ENCODE data around the gene CLGN. TPM values are rescaled to one million over a fixed set of nuclear protein-coding genes. Genes with fewer than 3 reads are reported as not detected.

The CLGN gene
- total and polyA plus RNA-seq, 2 of the 13 experiments (the other 11 are each of a cell fraction or from before 2014, with no cell fraction given) = 7.2 to 17.0 TPM

DNA sequence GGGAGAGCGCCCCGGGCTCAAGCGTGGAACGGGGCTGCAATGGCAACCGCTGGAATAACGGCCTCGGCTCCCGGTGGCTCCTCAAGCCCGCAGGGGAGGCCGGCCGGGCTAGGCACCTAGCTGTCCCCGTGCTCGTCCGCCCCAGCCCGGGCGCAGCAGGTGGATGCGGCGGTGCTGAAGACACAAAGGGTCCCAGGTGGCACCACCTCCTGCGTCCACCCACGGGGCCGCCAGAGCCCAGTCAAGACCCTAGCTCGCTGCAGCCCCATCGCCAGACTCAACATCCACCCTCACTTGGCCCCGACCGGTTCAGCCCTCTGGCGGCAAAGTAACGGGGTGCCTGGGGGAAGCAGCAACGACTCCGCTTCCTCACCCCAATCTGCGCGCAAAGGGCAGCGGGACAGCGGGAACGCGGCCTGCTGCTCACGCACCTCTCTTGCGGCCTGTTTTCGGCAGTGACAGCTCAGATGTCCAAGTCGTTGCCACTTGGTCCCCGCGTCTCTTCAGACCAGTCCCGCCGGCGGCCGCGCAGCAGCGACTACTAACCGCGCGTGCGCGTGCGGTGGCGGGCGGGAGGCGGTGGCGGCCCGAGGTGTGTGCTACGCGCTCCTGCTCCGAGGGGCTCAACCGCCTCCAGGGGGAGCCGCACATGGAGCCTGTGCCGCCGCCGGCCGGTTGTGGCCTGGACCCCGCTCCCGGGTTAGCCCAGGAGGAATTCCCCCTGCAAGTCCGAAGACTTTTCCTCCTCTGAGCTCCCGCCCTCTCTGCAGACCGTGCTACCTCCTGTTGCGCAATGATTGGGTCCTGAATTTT, at the start of gene CLGN (continued):
- TF ChIP-seq KDM5A (IDR thresholded peaks at IDR 0.05; ENCODE audit: borderline replicate concordance, low read length) (0 out of 2 replicates have a peak, but pooled peaks have one; percentile 19), ARNT (IDR thresholded peaks at IDR 0.05) (no peak), ATF7-NPFF (CRISPR knock-in tag; IDR thresholded peaks at IDR 0.05; ENCODE audit: low read depth) (peak; percentile 93), FOSL2 (CRISPR knock-in tag; IDR thresholded peaks at IDR 0.05) (no peak; the same call in 1 of the 2 replicates), JUN (CRISPR knock-in tag; IDR thresholded peaks at IDR 0.05) (no peak), NR3C1 (CRISPR knock-in tag; IDR thresholded peaks at IDR 0.05) (no peak), ZNF30 (CRISPR knock-in tag; IDR thresholded peaks at IDR 0.05) (no peak), ZNF672 (CRISPR knock-in tag; IDR thresholded peaks at IDR 0.05) (no peak), ZFP37 (CRISPR knock-in tag; IDR thresholded peaks at IDR 0.05; ENCODE audit: borderline replicate concordance) (no peak), ZNF879 (CRISPR knock-in tag; IDR thresholded peaks at IDR 0.05) (no peak), TGIF2 (CRISPR knock-in tag; IDR thresholded peaks at IDR 0.05) (peak; percentile 90), GATAD2A (CRISPR knock-in tag; IDR thresholded peaks at IDR 0.05) (no peak), ZNF354B (CRISPR knock-in tag; IDR thresholded peaks at IDR 0.05) (no peak), NFRKB (IDR thresholded peaks at IDR 0.05) (no peak)
- TF ChIP-seq, protein P1, sequence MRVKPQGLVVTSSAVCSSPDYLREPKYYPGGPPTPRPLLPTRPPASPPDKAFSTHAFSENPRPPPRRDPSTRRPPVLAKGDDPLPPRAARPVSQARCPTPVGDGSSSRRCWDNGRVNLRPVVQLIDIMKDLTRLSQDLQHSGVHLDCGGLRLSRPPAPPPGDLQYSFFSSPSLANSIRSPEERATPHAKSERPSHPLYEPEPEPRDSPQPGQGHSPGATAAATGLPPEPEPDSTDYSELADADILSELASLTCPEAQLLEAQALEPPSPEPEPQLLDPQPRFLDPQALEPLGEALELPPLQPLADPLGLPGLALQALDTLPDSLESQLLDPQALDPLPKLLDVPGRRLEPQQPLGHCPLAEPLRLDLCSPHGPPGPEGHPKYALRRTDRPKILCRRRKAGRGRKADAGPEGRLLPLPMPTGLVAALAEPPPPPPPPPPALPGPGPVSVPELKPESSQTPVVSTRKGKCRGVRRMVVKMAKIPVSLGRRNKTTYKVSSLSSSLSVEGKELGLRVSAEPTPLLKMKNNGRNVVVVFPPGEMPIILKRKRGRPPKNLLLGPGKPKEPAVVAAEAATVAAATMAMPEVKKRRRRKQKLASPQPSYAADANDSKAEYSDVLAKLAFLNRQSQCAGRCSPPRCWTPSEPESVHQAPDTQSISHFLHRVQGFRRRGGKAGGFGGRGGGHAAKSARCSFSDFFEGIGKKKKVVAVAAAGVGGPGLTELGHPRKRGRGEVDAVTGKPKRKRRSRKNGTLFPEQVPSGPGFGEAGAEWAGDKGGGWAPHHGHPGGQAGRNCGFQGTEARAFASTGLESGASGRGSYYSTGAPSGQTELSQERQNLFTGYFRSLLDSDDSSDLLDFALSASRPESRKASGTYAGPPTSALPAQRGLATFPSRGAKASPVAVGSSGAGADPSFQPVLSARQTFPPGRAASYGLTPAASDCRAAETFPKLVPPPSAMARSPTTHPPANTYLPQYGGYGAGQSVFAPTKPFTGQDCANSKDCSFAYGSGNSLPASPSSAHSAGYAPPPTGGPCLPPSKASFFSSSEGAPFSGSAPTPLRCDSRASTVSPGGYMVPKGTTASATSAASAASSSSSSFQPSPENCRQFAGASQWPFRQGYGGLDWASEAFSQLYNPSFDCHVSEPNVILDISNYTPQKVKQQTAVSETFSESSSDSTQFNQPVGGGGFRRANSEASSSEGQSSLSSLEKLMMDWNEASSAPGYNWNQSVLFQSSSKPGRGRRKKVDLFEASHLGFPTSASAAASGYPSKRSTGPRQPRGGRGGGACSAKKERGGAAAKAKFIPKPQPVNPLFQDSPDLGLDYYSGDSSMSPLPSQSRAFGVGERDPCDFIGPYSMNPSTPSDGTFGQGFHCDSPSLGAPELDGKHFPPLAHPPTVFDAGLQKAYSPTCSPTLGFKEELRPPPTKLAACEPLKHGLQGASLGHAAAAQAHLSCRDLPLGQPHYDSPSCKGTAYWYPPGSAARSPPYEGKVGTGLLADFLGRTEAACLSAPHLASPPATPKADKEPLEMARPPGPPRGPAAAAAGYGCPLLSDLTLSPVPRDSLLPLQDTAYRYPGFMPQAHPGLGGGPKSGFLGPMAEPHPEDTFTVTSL (CRISPR knock-in tag; IDR thresholded peaks at IDR 0.05; ENCODE audit: borderline replicate concordance) = peak; percentile 43
- TF ChIP-seq, protein P2, sequence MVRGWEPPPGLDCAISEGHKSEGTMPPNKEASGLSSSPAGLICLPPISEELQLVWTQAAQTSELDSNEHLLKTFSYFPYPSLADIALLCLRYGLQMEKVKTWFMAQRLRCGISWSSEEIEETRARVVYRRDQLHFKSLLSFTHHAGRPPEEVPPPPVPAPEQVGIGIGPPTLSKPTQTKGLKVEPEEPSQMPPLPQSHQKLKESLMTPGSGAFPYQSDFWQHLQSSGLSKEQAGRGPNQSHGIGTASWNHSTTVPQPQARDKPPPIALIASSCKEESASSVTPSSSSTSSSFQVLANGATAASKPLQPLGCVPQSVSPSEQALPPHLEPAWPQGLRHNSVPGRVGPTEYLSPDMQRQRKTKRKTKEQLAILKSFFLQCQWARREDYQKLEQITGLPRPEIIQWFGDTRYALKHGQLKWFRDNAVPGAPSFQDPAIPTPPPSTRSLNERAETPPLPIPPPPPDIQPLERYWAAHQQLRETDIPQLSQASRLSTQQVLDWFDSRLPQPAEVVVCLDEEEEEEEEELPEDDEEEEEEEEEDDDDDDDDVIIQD (CRISPR knock-in tag; IDR thresholded peaks at IDR 0.05; ENCODE audit: low read depth) = no peak; the same call in 1 of the 2 replicates
- TF ChIP-seq, protein P3, sequence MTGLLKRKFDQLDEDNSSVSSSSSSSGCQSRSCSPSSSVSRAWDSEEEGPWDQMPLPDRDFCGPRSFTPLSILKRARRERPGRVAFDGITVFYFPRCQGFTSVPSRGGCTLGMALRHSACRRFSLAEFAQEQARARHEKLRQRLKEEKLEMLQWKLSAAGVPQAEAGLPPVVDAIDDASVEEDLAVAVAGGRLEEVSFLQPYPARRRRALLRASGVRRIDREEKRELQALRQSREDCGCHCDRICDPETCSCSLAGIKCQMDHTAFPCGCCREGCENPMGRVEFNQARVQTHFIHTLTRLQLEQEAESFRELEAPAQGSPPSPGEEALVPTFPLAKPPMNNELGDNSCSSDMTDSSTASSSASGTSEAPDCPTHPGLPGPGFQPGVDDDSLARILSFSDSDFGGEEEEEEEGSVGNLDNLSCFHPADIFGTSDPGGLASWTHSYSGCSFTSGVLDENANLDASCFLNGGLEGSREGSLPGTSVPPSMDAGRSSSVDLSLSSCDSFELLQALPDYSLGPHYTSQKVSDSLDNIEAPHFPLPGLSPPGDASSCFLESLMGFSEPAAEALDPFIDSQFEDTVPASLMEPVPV (CRISPR knock-in tag; IDR thresholded peaks at IDR 0.05) = peak; percentile 45; the same call in 1 of the 2 replicates
- TF ChIP-seq, protein P4, sequence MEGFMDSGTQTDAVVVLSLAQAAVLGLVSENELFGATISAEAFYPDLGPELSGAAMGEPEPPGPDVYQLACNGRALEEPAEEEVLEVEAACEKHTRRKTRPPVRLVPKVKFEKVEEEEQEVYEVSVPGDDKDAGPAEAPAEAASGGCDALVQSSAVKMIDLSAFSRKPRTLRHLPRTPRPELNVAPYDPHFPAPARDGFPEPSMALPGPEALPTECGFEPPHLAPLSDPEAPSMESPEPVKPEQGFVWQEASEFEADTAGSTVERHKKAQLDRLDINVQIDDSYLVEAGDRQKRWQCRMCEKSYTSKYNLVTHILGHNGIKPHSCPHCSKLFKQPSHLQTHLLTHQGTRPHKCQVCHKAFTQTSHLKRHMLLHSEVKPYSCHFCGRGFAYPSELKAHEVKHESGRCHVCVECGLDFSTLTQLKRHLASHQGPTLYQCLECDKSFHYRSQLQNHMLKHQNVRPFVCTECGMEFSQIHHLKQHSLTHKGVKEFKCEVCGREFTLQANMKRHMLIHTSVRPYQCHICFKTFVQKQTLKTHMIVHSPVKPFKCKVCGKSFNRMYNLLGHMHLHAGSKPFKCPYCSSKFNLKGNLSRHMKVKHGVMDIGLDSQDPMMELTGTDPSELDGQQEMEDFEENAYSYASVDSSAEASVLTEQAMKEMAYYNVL (CRISPR knock-in tag; IDR thresholded peaks at IDR 0.05; ENCODE audit: borderline replicate concordance) = peak; percentile 59; the same call in 1 of the 2 replicates
